Measurements from ENCODE around the gene MAGI2.

GRCh38 chr7:79461660-79462059 lies 8.2 kb upstream of the MAGI2 start:
- no peak for TF ChIP-seq CTCF (IDR thresholded peaks at IDR 0.05)
- no peak for TF ChIP-seq POLR2A (IDR thresholded peaks at IDR 0.05)

Measured in body of pancreas (tissue), 4 donors.